Umbilical cord (tissue), 2 donors: ENCODE measurements around the gene SCN8A. TPM values are rescaled to one million over a fixed set of nuclear protein-coding genes. Genes with fewer than 3 reads are reported as not detected.
A peak's percentile ranks its signal among the peaks of the same experiment; 100 is the strongest.

ENCODE experiments used
- DNase-seq: peaks from one replicate; pipeline ENCODE4 v3.0.0-alpha.2; 2015; ENCODE audit warnings: low spot score
- total RNA-seq: library from RNA; depleted of rRNA; stranded (reverse); fragments of >200 nt; gene quantifications from one replicate; pipeline ENCODE4 v1.2.3, GENCODE V29; 2014; ENCODE audit warnings: low replicate concordance; ENCODE audit not compliant: insufficient read depth

The SCN8A gene
- total RNA-seq, 1 donor from 2014 or later, result 6.0 TPM

DNA sequence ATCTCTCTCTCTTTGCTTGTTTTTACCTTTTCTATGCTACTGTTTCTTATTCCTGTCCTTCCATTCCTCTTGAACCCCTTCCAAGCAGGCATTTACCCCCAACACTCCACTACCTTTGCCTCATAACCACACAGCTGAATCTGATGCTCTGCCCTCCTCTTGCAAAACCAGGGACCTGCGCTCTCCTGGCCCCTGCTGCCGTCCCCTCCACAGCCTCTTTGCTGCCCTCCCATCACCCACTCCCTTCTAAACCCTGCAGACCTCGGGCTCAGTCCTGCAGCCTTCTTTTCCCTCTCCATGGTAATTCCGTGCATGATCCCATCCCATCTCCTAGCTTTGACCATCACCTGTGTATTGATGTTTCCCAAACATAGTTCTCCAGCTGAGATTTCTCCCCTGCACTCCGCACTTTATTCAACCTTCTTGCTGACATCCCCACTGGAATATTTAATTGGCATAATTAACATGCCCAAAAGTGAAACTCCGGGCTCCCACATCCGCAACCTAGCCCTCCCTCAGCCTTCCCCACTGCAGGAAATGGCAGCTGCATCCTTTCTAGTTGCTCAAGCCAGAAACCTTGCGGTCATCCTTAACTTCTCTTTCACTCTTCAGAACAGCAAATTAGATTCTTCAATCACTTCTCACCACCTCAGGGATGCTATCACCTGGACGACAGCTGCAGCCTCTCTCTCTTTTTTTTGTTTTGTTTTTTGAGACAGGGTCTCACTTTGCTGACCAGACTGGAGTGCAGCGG lies 241.5 kb downstream of the SCN8A start:
- no peak for DNase-seq

DNA sequence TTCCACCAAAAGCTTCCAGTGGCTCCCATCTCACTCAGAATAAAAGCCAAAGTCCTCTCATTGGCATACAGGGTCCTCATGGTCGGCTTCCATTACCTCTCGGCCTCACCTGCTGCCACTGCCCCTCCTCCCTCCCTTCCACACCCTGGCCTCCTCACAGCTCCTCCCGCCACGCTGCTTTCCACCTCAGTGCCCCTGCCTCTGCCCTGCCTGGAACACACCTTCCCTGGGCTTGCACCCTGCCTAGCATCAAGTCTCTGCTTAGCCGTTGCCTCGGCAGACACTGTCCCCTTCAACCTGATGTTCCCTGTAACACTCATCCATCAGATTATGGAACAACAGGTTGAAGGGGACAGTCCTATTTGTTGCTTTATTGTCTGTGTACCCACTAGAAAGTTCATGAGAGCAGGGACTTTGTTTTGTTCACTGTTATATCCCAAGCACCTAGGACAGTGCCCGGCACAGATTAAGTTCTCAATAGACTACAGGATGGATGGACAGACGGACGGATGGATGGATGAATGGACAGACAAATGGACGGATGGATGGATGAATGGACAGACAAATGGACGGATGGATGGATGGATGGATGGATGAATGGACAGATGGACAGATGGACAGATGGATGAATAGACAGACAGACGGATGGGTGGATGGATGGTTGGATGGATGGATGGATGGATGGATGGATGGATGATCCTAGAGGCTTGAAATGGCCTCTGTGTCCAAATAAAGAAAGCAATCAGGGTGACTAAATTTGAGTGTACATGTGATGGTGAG lies 242.6 kb downstream of the SCN8A start:
- DNase-seq, result no peak

GRCh38 chr12:51834411-51834810 lies 243.4 kb downstream of the SCN8A start:
- no peak for DNase-seq

DNA sequence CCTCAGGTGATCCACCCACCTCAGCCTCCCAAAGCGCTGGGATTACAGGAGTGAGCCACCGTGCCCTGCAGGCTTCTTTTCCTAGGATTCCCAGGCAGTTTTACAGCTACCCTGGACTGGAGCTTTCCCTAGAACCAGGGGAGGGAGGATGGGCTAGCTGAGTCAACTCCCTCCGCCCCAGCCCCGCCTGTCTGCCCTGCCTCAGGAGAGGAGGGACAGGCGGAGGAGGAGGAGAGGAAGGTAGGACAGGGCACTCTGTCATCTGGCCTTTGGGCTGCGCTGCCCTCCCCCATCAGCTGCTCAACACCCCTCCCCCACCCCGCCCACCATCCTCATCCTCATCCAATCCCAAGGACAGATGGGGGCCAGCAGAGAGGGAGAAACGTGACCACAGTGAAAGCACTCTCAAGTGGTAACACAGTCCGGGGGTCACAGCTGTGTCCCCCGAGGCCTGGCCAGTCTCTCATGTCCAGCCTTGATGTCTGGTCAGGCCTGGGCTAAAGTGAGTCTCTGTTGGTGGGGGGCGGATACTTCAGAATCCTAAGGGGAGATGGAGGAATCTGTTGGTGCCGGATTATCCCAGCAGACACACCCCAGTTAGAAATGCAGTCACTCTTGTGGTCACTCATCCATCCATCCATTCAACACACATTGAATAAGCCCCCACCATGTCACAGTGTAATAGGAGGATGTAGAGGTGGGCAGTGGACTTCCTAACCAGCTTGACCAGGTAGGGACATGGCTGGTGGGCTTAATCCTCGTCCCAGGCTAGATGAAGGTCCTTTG lies 245.2 kb downstream of the SCN8A start:
- no peak for DNase-seq

DNA sequence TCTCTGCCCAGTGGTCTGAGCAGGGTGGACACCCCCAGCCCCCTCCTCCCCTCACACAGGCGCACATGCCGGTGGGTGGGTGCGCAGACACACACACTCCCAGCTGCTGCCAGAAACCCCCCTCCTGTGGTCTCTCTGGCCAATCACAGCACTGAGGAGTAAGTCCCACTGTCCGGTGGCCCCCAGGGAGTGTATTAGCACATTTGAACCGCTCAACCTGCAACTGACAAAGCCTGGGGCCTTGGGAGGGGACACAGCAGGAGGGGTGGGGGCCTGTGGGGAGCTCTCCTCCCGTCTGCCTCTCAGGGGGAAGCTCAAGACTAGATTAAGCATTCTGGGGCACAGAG lies 245.8 kb downstream of the SCN8A start:
- DNase-seq, result no peak

DNA sequence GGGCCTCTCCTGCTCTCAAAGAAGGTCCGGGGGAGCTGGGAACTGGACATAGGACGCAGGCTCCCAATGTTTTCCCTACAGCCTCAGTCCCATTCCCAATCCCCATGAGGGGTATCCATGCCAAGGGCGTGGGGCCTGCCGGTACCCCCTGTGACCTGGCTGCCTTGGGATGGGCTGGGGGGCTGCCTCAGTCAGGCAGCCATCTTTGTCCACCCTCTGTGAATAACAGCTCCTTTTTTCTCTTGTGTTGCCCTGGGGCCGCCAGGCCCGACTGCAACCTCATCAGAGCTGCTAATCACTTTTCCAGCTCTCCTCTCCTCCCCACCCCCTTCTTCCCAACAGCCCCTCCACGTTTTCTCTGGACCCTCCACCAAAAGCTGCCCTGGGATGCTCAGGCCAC lies 246.3 kb downstream of the SCN8A start:
- no peak for DNase-seq

DNA sequence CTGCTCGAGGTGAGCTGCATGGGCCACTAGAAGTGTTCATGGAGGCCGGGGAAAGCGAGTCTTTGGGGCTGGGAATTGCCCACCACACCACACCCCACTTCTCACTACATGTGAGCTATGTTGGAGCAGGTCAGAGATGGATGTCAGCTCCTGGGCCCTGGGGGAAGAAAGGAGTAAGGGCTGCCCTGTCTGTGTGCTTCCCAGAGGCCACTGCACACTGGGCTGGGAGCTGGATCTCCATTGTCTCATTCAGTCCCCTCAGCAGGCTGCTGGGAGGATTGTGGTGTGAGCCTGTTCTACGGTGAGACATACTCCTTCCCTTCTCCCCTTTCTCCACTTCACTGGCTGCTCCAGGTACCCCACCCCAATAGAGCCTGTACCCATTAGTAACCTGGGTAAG lies 247.0 kb downstream of the SCN8A start:
- DNase-seq, result no peak

- DNase-seq, result no peak
These were observed 247.7 kb downstream of the SCN8A start for GRCh38 chr12:51838762-51839161.

DNA sequence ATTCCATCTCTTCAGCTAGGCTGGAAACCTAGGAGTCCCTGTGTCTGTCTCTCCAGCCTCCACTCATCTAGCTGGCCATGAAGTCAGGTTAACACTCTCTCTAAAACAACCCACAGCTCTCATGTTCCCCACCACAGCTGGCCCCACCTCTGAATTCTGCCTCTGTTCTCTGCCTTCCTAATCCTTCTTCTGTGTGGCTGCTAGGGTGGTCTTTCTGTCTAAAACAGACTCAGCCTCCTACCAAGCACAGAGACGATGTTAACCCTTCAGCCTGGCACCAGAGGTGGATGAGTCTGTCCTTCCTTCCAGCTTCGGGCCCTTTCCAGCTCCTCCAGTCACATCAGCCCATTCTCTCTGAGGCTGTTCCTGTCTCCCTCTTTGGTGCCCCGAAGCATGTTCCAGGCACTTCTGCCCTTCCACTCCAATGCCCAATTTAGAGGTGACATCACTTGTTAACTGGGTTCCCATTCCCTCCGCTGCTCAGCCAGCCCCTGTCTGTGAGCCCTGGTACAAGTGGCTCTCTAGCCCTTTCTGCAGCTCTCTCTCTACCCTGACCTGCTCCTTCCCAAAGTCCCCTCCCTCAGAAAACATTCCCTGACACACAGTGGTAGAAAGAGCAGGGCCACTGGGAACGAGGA lies 248.4 kb downstream of the SCN8A start:
- no peak for DNase-seq

DNA sequence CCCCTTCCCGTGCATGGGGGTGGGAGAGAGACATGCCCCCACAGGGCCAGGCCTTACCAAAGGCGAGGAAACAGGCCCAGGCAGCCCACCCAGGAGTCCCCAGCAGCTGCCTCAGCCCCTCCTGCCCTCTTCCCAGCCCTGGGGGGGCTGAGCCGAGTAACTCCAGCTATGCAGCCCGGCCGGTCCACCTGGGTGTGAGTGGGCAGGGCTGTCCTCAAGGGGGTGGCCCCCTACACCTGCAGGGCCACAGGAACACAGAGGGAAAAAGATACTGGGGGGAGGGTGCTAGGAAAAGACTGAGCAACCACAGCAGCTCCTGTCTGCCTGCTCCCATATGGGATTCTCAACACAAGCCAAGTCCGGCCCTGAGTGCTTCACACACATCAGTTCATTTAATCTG lies 249.9 kb downstream of the SCN8A start:
- DNase-seq, result peak; percentile 33

- peak; percentile 74 for DNase-seq
These were observed 250.7 kb downstream of the SCN8A start for GRCh38 chr12:51841727-51842126.

DNA sequence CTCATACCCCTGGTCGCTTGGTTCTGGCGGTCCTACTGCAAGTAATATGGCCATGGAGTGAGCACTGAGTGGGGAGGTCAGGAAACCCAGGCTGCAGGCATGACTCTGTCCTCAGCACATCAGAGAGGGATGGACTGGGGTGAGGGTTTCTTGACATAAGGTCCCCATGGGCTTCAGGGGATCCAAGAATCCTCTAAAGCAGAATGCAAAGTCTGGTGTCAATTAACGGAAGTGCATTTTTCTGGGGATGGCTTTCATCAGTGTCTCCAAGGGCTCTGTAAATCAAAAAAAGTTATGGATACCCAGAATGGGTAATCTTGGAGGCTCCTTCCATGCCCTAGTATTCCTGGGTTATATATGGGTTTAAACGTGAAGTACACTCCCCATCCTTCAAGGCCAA lies 253.8 kb downstream of the SCN8A start:
- no peak for DNase-seq

- DNase-seq, result no peak
These were observed 254.4 kb downstream of the SCN8A start for GRCh38 chr12:51845482-51845881.

GRCh38 chr12:51846271-51846691 lies 255.2 kb downstream of the SCN8A start:
- DNase-seq, result no peak

DNA sequence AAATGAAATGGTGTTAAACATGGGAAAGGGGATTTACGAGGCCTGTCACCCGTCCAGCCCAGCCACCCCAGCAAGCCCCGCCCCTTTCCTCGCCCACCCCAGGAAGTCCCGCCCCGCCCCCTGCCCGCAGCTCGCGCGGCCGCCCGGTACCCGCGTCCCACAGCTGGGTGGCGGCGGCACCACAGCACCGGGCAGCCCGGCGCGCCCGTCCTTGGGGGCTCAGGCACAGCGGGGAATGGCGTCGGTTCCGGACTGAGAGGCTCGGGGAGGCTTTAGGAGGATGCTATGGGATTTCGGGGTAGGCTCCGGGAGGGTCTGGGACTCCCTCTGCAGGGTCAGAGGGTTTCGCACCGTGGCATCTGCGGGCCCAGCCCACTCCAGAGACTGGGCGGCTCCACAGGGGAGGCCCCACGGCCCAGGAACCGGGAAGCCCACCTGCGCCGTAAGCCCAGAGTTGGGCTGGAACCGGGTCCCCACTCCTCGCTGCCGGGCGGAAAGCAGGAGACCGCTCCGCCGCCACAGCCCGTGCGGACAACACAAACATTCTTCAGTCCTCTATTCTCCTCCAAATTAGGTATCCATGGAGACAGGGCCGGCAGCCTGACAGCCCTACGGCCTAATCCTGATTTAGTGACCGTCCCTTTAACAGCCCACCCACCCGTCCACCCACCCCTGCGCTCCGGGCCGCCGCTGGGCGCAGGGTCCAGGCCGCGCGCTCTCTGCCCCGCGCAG lies 256.0 kb downstream of the SCN8A start:
- peak; percentile 56 for DNase-seq

- no peak for DNase-seq
These were observed 256.8 kb downstream of the SCN8A start for GRCh38 chr12:51847643-51848325.

- DNase-seq, result no peak
These were observed 257.3 kb downstream of the SCN8A start, which contains the start of gene FIGNL2 for GRCh38 chr12:51848326-51848727. Gene FIGNL2 (minus strand): TSS chr12:51848718. CDS start chr12:51822413, 26,305 bp downstream.

- no peak for DNase-seq
These were observed 258.1 kb downstream of the SCN8A start for GRCh38 chr12:51848841-51849735.
